Hepatocyte (in vitro differentiated cells): ENCODE results near the gene ADAMTSL4. TPM values are rescaled to one million over a fixed set of nuclear protein-coding genes. Genes with fewer than 3 reads are reported as not detected.
A peak's percentile ranks its signal among the peaks of the same experiment; 100 is the strongest.
"Not testable (repeated sequence)": the region's sequence is repeated elsewhere in the genome, so short reads cannot be mapped to it uniquely, and the experiment has no call there.

Source experiments
- DNase-seq: peaks from one replicate; pipeline ENCODE4 v3.0.0-alpha.2; 2016; ENCODE audit warnings: low spot score
- H2AFZ ChIP-seq: fragments of 200-600 bp; sonication (generic); 2 replicates; pipeline ENCODE4 v1.6.0; 2016; ENCODE audit warnings: antibody characterized with exemption, mild to moderate bottlenecking
- H3K27ac ChIP-seq: fragments of 200-600 bp; sonication (generic); 2 replicates; pipeline ENCODE4 v1.5.1; 2016; ENCODE audit warnings: mild to moderate bottlenecking
- H3K27me3 ChIP-seq: fragments of 200-600 bp; sonication (generic); 2 replicates; pipeline ENCODE4 v1.6.1; 2016
- H3K36me3 ChIP-seq: fragments of 200-600 bp; sonication (generic); replicated peaks from 2 replicates; pipeline ENCODE4 v1.5.1; 2016; ENCODE audit warnings: low read depth; ENCODE audit not compliant: insufficient read depth
- H3K4me1 ChIP-seq: fragments of 200-600 bp; sonication (generic); 2 replicates; pipeline ENCODE4 v1.5.1; 2016; ENCODE audit warnings: mild to moderate bottlenecking, moderate library complexity; ENCODE audit not compliant: insufficient read depth
- H3K4me2 ChIP-seq: fragments of 200-600 bp; sonication (generic); 2 replicates; pipeline ENCODE4 v1.6.0; 2016
- H3K4me3 ChIP-seq: fragments of 200-600 bp; sonication (generic); 2 replicates; pipeline ENCODE4 v1.5.1; 2016; ENCODE audit warnings: mild to moderate bottlenecking
- H3K79me2 ChIP-seq: fragments of 200-600 bp; sonication (generic); 2 replicates; pipeline ENCODE4 v1.6.0; 2017; ENCODE audit warnings: mild to moderate bottlenecking
- H3K9me2 ChIP-seq: fragments of 200-600 bp; sonication (generic); replicated peaks from 2 replicates; pipeline ENCODE4 v1.6.0; 2017; ENCODE audit warnings: mild to moderate bottlenecking; ENCODE audit not compliant: insufficient read depth
- H3K9me3 ChIP-seq: fragments of 200-600 bp; sonication (generic); 2 replicates; pipeline ENCODE4 v1.5.1; 2016; ENCODE audit warnings: low read depth, mild to moderate bottlenecking
- H4K20me1 ChIP-seq: fragments of 200-600 bp; sonication (generic); 2 replicates; pipeline ENCODE4 v1.6.0; 2016; ENCODE audit warnings: mild to moderate bottlenecking; ENCODE audit not compliant: insufficient read depth, poor library complexity, severe bottlenecking
- CTCF ChIP-seq: fragments of 200-600 bp; sonication (generic); IDR thresholded peaks from 2 replicates; pipeline ENCODE4 v1.5.1; 2016; ENCODE audit warnings: antibody characterized with exemption, mild to moderate bottlenecking; ENCODE audit not compliant: poor library complexity
- EZH2 ChIP-seq: fragments of 200-600 bp; sonication (generic); IDR thresholded peaks from 2 replicates; pipeline ENCODE4 v1.6.1; 2016; ENCODE audit warnings: antibody characterized with exemption, mild to moderate bottlenecking, borderline replicate concordance
- EZH2phosphoT487 ChIP-seq: fragments of 200-600 bp; sonication (generic); IDR thresholded peaks from one replicate; pipeline ENCODE4 v1.6.1; 2018; ENCODE audit warnings: antibody characterized with exemption, mild to moderate bottlenecking, low read depth, moderate library complexity; ENCODE audit not compliant: unreplicated experiment, severe bottlenecking
- WGBS: methylation state at CpG from one replicate; pipeline ENCODE4 v1.1.6; 2016; ENCODE audit warnings: low lambda C conversion rate; ENCODE audit errors: missing lambda C conversion rate; 5-methylcytosine and 5-hydroxymethylcytosine counted together
- polyA plus RNA-seq: library from polyadenylated mRNA; unstranded; fragments of >200 nt; fragmentation: Nextera tagmentation; extraction: Ambion mirVana; gene quantifications from 2 replicates; pipeline ENCODE4 v1.2.1, GENCODE V29; 2016
- total RNA-seq: library from RNA; depleted of rRNA; stranded (reverse); fragments of >200 nt; gene quantifications from 2 replicates; pipeline ENCODE4 v1.2.3, GENCODE V29; 2014

ADAMTSL4 gene
- total and polyA plus RNA-seq, 2 experiments from 2014 or later: 8.1 to 19.7 TPM

DNA sequence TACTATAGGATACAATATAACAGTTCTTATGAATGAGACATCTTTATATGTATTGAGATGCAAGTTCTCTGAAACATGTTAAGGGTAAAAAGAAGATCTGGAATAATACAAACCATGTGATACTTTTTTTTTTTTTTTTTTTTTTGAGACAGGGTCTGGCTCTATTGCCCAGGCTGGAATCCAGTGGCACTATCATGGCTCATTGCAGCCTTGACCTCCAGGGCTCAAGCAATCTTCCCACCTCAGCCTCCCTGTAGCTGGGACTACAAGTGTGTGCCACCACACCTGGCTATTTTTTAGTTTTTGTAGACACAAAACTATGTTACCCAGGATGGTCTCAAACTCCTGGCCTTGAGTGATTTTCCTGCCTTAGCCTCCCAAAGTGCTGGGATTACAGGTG, 52.3 kb downstream of the ADAMTSL4 start:
- no peaks in the 10 kb centered on the region for H3K27me3 ChIP-seq
- H2AFZ ChIP-seq: no peak overlapping the region
- H3K9me2 ChIP-seq: no peaks in the 10 kb centered on the region
- H3K27ac ChIP-seq: no peak overlapping the region
- H3K36me3 ChIP-seq: no peaks in the 10 kb centered on the region
- DNase-seq: no peak
- H3K4me3 ChIP-seq: no peak overlapping the region
- H3K79me2 ChIP-seq: peaks cover 6% of the 10 kb centered on the region
- peaks cover 7% of the 10 kb centered on the region for H3K4me1 ChIP-seq
- TF ChIP-seq CTCF: no peak
- TF ChIP-seq EZH2phosphoT487: no peak
- no peak for TF ChIP-seq EZH2
- H3K9me3 ChIP-seq: no peaks in the 10 kb centered on the region
- no peak overlapping the region for H3K4me2 ChIP-seq
- H4K20me1 ChIP-seq: no peaks in the 10 kb centered on the region

- not testable (repeated sequence) for H3K79me2 ChIP-seq, H3K27ac ChIP-seq, H3K36me3 ChIP-seq, H3K4me1 ChIP-seq, H3K4me3 ChIP-seq, H2AFZ ChIP-seq, H3K9me2 ChIP-seq, H3K9me3 ChIP-seq, DNase-seq, H3K4me2 ChIP-seq, H3K27me3 ChIP-seq, H4K20me1 ChIP-seq
- WGBS: 94% methylated on average over 12 of the region's 12 CpGs
Observed at GRCh38 chr1:150602372-150602771, 53.2 kb downstream of the ADAMTSL4 start.

- H3K4me2 ChIP-seq: no peak overlapping the region
- peaks cover 7% of the 10 kb centered on the region for H3K4me1 ChIP-seq
- DNase-seq: no peak
- H2AFZ ChIP-seq: no peak overlapping the region
- H3K9me2 ChIP-seq: no peaks in the 10 kb centered on the region
- 67% methylated on average over 3 of the region's 3 CpGs for WGBS
- no peaks in the 10 kb centered on the region for H4K20me1 ChIP-seq
- H3K27ac ChIP-seq: peak overlapping the region; percentile 90
- H3K9me3 ChIP-seq: no peaks in the 10 kb centered on the region
- H3K4me3 ChIP-seq: no peak overlapping the region
- H3K27me3 ChIP-seq: no peaks in the 10 kb centered on the region
- peaks cover 13% of the 10 kb centered on the region for H3K79me2 ChIP-seq
- TF ChIP-seq CTCF (no peak), EZH2phosphoT487 (no peak), EZH2 (no peak)
- no peaks in the 10 kb centered on the region for H3K36me3 ChIP-seq
Observed at GRCh38 chr1:150603711-150604110, 54.5 kb downstream of the ADAMTSL4 start.

DNA sequence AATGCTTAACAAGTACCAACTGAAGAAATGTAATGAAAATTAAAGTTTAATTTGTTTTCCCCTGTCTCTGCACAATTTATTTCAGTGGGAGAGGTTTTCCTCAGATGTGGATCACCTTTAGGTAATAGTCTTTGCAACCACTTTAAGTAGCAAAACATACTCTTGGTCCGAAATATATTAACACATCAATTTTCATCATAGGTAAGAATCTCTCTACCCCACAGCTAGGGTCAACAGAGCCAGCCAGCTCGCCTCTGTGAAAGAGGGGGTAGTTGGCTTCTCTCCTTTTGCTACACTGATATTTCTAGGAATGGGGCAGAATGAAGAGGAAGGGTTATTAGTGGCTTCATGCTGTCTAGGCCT, 55.0 kb downstream of the ADAMTSL4 start:
- Histone ChIP-seq H3K79me2 (peaks cover 17% of the 10 kb centered on the region), H3K9me3 (no peaks in the 10 kb centered on the region), H2AFZ (no peak overlapping the region), H3K4me3 (no peak overlapping the region), H3K27me3 (no peaks in the 10 kb centered on the region), H4K20me1 (no peaks in the 10 kb centered on the region), H3K36me3 (no peaks in the 10 kb centered on the region), H3K27ac (peak overlapping the region; percentile 90), H3K4me2 (no peak overlapping the region), H3K4me1 (peaks cover 7% of the 10 kb centered on the region), H3K9me2 (no peaks in the 10 kb centered on the region)
- no peak for TF ChIP-seq EZH2phosphoT487
- TF ChIP-seq EZH2: no peak
- no peak for TF ChIP-seq CTCF
- WGBS: 89% methylated on average over 2 of the region's 2 CpGs
- no peak for DNase-seq

DNA sequence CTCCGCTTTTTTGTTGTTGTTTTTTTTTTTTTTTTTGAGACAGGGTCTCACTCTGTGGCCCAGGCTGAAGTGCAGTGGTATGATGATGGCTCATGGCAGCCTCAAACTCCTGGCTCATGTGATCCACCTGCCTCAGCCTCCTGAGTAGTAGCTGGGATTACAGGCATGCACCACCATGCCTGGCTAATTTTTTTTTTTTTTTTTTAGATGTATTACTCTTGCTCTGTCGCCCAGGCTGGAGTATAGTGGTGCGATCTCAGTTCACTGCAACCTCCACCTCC, 56.2 kb downstream of the ADAMTSL4 start:
- Histone ChIP-seq H3K79me2 (peaks cover 27% of the 10 kb centered on the region), H3K27ac (peak overlapping the region; percentile 90)
- H4K20me1 ChIP-seq, H3K27me3 ChIP-seq, H3K4me1 ChIP-seq, DNase-seq, H3K4me2 ChIP-seq, H3K9me2 ChIP-seq, H2AFZ ChIP-seq, H3K36me3 ChIP-seq, H3K4me3 ChIP-seq, H3K9me3 ChIP-seq: not testable (repeated sequence)
- WGBS: 100% methylated on average over 3 of the region's 3 CpGs
